HL-60 (cell line): ENCODE measurements around the gene RAMACL.
"Not testable (repeated sequence)": the region's sequence is repeated elsewhere in the genome, so short reads cannot be mapped to it uniquely, and the experiment has no call there.

Experiments
- POLR2AphosphoS5 ChIP-seq: IDR thresholded peaks from 2 replicates; pipeline ENCODE4 v1.6.1; 2012; ENCODE audit warnings: low read depth
- SPI1 ChIP-seq: IDR thresholded peaks from 2 replicates; pipeline ENCODE4 v1.6.1; 2012; ENCODE audit warnings: low read depth, mild to moderate bottlenecking, borderline replicate concordance
- TF ChIP-seq, protein P1 (sequence below): IDR thresholded peaks from 2 replicates; pipeline ENCODE4 v1.6.1; 2012; ENCODE audit warnings: low read depth; ENCODE audit not compliant: insufficient replicate concordance
- TF ChIP-seq, protein P2 (sequence below): IDR thresholded peaks from one replicate; pipeline ENCODE4 v1.5.1; 2011; ENCODE audit warnings: low read length, control low read depth, inconsistent platforms; ENCODE audit not compliant: insufficient read depth

DNA sequence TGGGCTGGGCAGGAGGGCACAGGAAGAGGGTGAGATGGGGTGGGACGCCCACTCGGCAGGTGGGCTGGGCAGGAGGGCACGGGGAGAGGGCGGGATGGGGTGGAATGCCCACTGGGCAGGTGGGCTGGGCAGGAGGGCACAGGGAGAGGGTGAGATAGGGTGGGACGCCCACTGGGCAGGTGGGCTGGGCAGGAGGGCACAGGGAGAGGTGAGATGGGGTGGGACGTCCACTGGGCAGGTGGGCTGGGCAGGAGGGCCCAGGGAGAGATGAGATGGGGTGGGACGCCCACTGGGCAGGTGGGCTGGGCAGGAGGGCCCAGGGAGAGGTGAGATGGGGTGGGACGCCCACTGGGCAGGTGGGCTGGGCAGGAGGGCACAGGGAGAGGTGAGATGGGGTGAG lies 4.7 kb downstream of the RAMACL start:
- TF ChIP-seq, protein P1, sequence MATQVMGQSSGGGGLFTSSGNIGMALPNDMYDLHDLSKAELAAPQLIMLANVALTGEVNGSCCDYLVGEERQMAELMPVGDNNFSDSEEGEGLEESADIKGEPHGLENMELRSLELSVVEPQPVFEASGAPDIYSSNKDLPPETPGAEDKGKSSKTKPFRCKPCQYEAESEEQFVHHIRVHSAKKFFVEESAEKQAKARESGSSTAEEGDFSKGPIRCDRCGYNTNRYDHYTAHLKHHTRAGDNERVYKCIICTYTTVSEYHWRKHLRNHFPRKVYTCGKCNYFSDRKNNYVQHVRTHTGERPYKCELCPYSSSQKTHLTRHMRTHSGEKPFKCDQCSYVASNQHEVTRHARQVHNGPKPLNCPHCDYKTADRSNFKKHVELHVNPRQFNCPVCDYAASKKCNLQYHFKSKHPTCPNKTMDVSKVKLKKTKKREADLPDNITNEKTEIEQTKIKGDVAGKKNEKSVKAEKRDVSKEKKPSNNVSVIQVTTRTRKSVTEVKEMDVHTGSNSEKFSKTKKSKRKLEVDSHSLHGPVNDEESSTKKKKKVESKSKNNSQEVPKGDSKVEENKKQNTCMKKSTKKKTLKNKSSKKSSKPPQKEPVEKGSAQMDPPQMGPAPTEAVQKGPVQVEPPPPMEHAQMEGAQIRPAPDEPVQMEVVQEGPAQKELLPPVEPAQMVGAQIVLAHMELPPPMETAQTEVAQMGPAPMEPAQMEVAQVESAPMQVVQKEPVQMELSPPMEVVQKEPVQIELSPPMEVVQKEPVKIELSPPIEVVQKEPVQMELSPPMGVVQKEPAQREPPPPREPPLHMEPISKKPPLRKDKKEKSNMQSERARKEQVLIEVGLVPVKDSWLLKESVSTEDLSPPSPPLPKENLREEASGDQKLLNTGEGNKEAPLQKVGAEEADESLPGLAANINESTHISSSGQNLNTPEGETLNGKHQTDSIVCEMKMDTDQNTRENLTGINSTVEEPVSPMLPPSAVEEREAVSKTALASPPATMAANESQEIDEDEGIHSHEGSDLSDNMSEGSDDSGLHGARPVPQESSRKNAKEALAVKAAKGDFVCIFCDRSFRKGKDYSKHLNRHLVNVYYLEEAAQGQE: not testable (repeated sequence)
- not testable (repeated sequence) for TF ChIP-seq POLR2AphosphoS5, SPI1
- TF ChIP-seq, protein P2, sequence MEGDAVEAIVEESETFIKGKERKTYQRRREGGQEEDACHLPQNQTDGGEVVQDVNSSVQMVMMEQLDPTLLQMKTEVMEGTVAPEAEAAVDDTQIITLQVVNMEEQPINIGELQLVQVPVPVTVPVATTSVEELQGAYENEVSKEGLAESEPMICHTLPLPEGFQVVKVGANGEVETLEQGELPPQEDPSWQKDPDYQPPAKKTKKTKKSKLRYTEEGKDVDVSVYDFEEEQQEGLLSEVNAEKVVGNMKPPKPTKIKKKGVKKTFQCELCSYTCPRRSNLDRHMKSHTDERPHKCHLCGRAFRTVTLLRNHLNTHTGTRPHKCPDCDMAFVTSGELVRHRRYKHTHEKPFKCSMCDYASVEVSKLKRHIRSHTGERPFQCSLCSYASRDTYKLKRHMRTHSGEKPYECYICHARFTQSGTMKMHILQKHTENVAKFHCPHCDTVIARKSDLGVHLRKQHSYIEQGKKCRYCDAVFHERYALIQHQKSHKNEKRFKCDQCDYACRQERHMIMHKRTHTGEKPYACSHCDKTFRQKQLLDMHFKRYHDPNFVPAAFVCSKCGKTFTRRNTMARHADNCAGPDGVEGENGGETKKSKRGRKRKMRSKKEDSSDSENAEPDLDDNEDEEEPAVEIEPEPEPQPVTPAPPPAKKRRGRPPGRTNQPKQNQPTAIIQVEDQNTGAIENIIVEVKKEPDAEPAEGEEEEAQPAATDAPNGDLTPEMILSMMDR: not testable (repeated sequence)
